Ovary (tissue), 9 donors: ENCODE data around the gene BRPF1. TPM values are rescaled to one million over a fixed set of nuclear protein-coding genes. Genes with fewer than 3 reads are reported as not detected.
A peak's percentile ranks its signal among the peaks of the same experiment; 100 is the strongest.

Source experiments
- DNase-seq, 5 donors: peaks; one replicate each; pipeline ENCODE4 v3.0.0-alpha.2; 2019 to 2020
- H3K27ac ChIP-seq, 2 donors: fragments of 200-600 bp; one replicate each; pipeline versions ENCODE4 v1.5.1 to v1.8.0; 2019 to 2022
- H3K27me3 ChIP-seq: fragments of 200-600 bp; one replicate; pipeline ENCODE4 v1.8.0; 2022
- H3K36me3 ChIP-seq: fragments of 200-600 bp; sonication (generic); one replicate; pipeline ENCODE4 v1.5.1; 2019
- H3K4me1 ChIP-seq: one replicate; pipeline ENCODE4 v1.8.1; 2013; ENCODE audit warnings: mild to moderate bottlenecking, moderate library complexity; ENCODE audit not compliant: insufficient read depth
- H3K4me3 ChIP-seq: fragments of 200-600 bp; sonication (generic); one replicate; pipeline ENCODE4 v1.5.1; 2017
- H3K9me3 ChIP-seq, 2 donors: fragments of 200-600 bp in 1 of 2; sonication (generic) in 1 of 2; one replicate each; pipeline versions ENCODE4 v1.5.1 to v1.8.1; 2013 to 2019; ENCODE audit warnings: mild to moderate bottlenecking in 1 of 2, moderate library complexity in 1 of 2
- EP300 ChIP-seq: sonication (generic); formaldehyde crosslinking; IDR thresholded peaks from one replicate; pipeline ENCODE4 v1.6.1; 2017; ENCODE audit warnings: antibody characterized with exemption
- POLR2A ChIP-seq: fragments of 450-650 bp; IDR thresholded peaks from one replicate; pipeline ENCODE4 v1.6.1; 2017; ENCODE audit warnings: antibody characterized with exemption, mild to moderate bottlenecking, moderate library complexity
- WGBS, 3 donors: extraction: QIAGEN DNeasy Blood & Tissue Kit in 1 of 3; methylation state at CpG; one replicate each; pipeline versions ENCODE4 v1.1.5 to v1.1.7; 2013 to 2017; 5-methylcytosine and 5-hydroxymethylcytosine counted together
- intact Hi-C, 4 donors: fragments of 100-400 bp; cut with DNase I; formaldehyde crosslinking; loops; one replicate each; pipeline versions ENCODE4 v1.11.0 to v1.15.1; 2022 to 2023
- polyA plus RNA-seq, 2 donors: library from polyadenylated mRNA; stranded (reverse); fragments of 200-250 nt in 1 of 2; fragments of 350-450 nt in 1 of 2; fragmentation: Illumina TruSeq in 1 of 2; extraction: RNeasy Lipid Tissue Mini Kit (QIAGEN cat#74804) in 1 of 2; gene quantifications; one replicate each; pipeline ENCODE4 v1.2.3, GENCODE V29; 2013 to 2014
- total RNA-seq, 7 donors: library from RNA; depleted of rRNA in 2 of 7; stranded (reverse); fragments of >200 nt in 2 of 7; fragmentation: NEBNext Ultra II Directional in 3 of 7; extraction: Animal tissue kit (Norgen Biotek cat#: 25700) in 3 of 7; gene quantifications; one replicate each; pipeline versions ENCODE4 v1.1.0 to v1.2.4, GENCODE V29; 2016 to 2023
- TF ChIP-seq, protein P1 (sequence below), 3 donors: fragments of 450-650 bp in 2 of 3; fragments of 200-600 bp in 1 of 3; IDR thresholded peaks; one replicate each; pipeline versions ENCODE4 v1.5.1 to v1.8.0; 2016 to 2022; ENCODE audit warnings: antibody characterized with exemption in 3 of 3, mild to moderate bottlenecking in 1 of 3
- donor health status: DM: no; HTN: no; CAD: no; lungs with moderate emphysema.
- donor health status: DM: no; HTN: no; CAD: no.
- donor health status: Bipolar disorder and iron deficiency.
- donor health status: DM: yes; HTN: yes; CAD: no.
- donor health status: DM: no; HTN: no; CAD: no.
- donor health status: DM: yes; HTN: yes; CAD: no.

Gene BRPF1
- total and polyA plus RNA-seq, 9 donors: 7.2 to 26.4 (median 16.7) TPM

DNA sequence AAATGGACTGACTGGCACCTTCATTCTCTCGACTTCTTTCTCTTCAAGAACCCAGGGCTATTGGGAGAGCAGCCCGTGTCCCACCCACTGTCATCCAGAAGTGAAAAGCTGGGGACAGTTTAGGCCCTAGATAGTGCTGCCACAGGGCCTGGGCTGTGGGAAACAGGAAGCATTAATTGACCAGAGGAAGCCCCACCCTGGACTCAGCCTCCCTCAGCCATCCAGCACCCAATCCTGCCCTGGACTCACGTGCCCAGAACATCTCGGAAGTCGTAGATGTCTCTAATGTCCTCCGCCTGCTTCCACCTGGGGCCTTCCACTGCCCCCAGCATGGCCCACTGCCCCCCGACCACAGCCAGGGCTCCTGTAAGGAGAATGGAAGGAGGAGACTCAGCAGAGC is 35.9 kb downstream of the BRPF1 start:
- Histone ChIP-seq H3K27me3 (no peaks in the 10 kb centered on the region), H3K36me3 (no peaks in the 10 kb centered on the region), H3K4me3 (no peak overlapping the region), H3K27ac (no peak overlapping the region), H3K4me1 (peaks cover 6% of the 10 kb centered on the region), H3K9me3 (no peaks in the 10 kb centered on the region)
- intact Hi-C loops: no loop called here
- DNase-seq: no peak
- TF ChIP-seq POLR2A (no peak), EP300 (no peak)
- TF ChIP-seq, protein P1, sequence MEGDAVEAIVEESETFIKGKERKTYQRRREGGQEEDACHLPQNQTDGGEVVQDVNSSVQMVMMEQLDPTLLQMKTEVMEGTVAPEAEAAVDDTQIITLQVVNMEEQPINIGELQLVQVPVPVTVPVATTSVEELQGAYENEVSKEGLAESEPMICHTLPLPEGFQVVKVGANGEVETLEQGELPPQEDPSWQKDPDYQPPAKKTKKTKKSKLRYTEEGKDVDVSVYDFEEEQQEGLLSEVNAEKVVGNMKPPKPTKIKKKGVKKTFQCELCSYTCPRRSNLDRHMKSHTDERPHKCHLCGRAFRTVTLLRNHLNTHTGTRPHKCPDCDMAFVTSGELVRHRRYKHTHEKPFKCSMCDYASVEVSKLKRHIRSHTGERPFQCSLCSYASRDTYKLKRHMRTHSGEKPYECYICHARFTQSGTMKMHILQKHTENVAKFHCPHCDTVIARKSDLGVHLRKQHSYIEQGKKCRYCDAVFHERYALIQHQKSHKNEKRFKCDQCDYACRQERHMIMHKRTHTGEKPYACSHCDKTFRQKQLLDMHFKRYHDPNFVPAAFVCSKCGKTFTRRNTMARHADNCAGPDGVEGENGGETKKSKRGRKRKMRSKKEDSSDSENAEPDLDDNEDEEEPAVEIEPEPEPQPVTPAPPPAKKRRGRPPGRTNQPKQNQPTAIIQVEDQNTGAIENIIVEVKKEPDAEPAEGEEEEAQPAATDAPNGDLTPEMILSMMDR (IDR thresholded peaks at IDR 0.05): no peak
- 59 to 66% (median 65%) methylated on average over 7 of the region's 7 CpGs for WGBS, 3 donors

DNA sequence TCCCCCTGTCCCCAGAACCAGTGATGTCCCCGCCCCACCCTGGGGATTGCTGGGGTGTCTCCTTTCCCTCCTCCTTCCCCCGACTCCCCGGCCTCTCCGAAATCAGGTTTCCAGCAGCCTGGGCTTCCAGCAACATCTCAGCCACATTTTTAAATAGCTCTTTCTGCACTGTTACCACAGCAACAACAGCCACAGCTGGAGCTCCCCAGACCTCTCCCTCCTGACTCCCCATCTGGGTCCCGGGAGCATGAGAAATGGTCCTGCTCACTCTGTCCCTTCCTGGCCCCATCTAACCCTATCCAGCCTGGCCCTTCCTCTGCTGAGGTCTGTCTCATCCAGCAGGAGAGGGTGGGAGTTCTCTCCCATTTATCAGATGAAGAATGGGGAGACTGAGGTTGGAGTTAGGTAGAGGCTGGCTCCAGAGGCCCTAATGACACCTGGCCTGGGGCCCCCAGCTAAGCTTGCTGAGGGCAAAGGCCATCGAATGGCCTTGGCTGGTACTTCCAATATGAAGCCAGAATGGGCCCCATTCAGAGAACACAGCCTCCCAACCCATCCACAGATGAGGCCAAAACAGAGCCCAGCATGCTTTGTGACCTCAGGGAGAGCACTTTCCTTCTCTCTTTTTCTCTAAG is 36.7 kb downstream of the BRPF1 start:
- 35 to 37% (median 36%) methylated on average over 6 of the region's 6 CpGs for WGBS, 3 donors
- H3K27ac ChIP-seq: peak overlapping the region; percentile 74 to 92
- H3K4me1 ChIP-seq: peaks cover 6% of the 10 kb centered on the region

DNA sequence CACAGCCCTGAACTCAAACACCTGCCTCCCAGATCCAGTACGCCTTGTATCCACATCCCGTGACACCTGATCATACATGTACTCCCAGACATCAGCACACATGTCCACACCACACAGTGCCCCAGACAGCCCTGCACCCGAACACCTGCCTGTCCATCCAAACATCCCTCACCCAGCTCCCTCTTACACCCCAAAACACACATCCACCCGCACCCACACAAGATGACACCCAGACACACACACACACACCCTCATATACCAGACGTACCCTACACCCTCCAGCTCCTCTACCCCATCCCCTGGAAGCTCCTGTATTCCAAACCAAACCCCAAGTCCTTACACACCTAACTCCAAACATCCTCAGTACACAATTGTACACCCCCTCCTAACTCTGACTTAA is 37.5 kb downstream of the BRPF1 start:
- DNase-seq: no peak
- 46 to 51% (median 47%) methylated on average over 5 of the region's 5 CpGs for WGBS, 3 donors
- TF ChIP-seq EP300 (no peak), POLR2A (no peak)
- TF ChIP-seq, protein P1 (IDR thresholded peaks at IDR 0.05): no peak
- peaks cover 6% of the 10 kb centered on the region for H3K4me1 ChIP-seq
- no peaks in the 10 kb centered on the region for H3K27me3 ChIP-seq
- peak overlapping the region; percentile 57 for H3K4me3 ChIP-seq
- H3K36me3 ChIP-seq: no peaks in the 10 kb centered on the region
- no peaks in the 10 kb centered on the region for H3K9me3 ChIP-seq
- H3K27ac ChIP-seq: peak overlapping the region; percentile 74 to 92
- intact Hi-C loops: no loop called here

More for the DNA sequence above, 36.7 kb downstream of the BRPF1 start:
- Histone ChIP-seq H3K4me3 (no peak overlapping the region), H3K36me3 (no peaks in the 10 kb centered on the region), H3K27me3 (no peaks in the 10 kb centered on the region), H3K9me3 (no peaks in the 10 kb centered on the region)
- intact Hi-C loops: no loop called here
- TF ChIP-seq POLR2A (no peak), EP300 (no peak)
- TF ChIP-seq, protein P1 (IDR thresholded peaks at IDR 0.05): no peak
- DNase-seq: no peak

DNA sequence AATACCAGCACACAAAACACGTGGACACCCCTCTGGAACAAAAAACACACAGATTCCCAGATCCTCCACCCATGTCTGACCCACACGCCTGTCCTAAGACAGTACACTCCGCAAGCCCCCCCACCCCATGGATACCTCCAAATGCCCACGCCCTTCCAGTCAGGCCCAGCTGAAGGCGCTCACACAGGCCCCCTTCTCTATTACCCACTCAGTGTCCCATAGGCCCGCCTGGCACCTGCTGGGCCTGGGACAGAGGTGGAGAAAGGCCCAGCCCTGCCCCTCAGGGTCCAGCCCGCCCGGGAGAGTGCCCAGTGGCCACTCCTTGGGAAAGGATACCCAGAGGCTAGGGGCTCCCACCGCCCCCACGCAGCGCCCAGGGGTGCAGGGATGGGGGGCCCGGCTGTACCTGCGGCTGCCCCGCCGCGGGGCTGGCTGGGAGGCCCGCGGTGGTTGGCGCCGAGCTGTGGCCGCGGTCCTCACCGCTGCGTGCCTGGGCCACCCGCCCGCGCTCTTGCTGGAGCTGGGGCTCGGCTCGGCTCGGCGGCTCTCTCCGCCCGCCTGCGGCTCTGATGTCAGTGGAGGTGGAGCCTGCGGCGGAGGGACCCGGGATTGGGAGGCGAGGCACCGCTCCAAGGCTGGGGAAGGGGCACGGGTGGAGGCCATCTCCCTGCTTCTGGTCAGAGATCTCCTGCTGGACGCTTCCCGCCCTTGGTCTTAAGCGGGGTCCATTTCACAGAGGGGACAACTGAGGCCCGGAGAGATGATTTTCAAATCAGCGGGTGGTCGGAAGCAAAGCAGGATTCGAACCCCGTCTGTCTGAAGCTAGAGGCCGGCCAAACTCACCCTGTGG is 38.1 kb downstream of the BRPF1 start, which contains the start of gene CAMK1:
CAMK1 (minus strand) TSS at position 522 of the 850 bp plus-strand sequence. CDS start 2,198 bp downstream, outside the sequence.
- Histone ChIP-seq H3K4me1 (peaks cover 6% of the 10 kb centered on the region), H3K36me3 (no peaks in the 10 kb centered on the region), H3K27me3 (no peaks in the 10 kb centered on the region), H3K27ac (peak within 1 kb of the TSS; percentile 74 to 92), H3K4me3 (peak within 1 kb of the TSS; percentile 57), H3K9me3 (no peaks in the 10 kb centered on the region)
- TF ChIP-seq, protein P1 (IDR thresholded peaks at IDR 0.05): no peak
- TF ChIP-seq POLR2A: peak; percentile 88
- DNase-seq: peak; percentile 87 to 91 (median 88)
- 1% methylated on average over 28 to 49 of the region's 49 CpGs for WGBS, 3 donors
- intact Hi-C loops: loop anchor here in 2 of 4 donors (2.0 kb wide), 1 partner anchor 23 kb away; the partner anchor contains the start of genes ARPC4 (in 2 of the 2) and TADA3 (in 2 of the 2)
